Dermis blood vessel endothelial cell (primary cell): ENCODE results near the gene SLC5A2. TPM values are rescaled to one million over a fixed set of nuclear protein-coding genes. Genes with fewer than 3 reads are reported as not detected.
"Not testable (repeated sequence)": the region's sequence is repeated elsewhere in the genome, so short reads cannot be mapped to it uniquely, and the experiment has no call there.

Source experiments
- DNase-seq: peaks from one replicate; pipeline ENCODE4 v3.0.0; 2010
- total RNA-seq: library from RNA; depleted of rRNA; stranded (reverse); fragments of >200 nt; gene quantifications from 2 replicates; pipeline ENCODE4 v1.2.3, GENCODE V29; 2014

The SLC5A2 gene
- total RNA-seq, 1 donor from 2014 or later = not detected

DNA sequence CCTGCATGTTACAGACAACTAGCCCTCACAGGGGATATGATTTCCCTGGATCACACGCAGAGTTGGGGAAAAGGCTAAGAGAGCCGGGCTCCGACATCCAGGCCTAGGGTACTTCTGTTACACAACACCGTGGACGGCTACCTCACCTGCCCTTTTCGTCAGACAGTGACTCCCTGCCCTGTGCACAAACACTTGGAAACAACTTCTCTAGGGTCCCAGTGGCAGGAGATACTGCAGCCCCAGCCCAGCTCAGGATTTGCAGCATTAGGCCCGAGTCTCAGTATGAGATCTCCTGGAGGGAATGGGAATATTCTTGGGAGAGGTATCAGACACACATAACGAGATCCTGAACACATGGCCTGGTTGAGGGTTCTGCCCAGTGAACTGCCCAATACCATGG is 17.0 kb downstream of the SLC5A2 start:
- no peak for DNase-seq

DNA sequence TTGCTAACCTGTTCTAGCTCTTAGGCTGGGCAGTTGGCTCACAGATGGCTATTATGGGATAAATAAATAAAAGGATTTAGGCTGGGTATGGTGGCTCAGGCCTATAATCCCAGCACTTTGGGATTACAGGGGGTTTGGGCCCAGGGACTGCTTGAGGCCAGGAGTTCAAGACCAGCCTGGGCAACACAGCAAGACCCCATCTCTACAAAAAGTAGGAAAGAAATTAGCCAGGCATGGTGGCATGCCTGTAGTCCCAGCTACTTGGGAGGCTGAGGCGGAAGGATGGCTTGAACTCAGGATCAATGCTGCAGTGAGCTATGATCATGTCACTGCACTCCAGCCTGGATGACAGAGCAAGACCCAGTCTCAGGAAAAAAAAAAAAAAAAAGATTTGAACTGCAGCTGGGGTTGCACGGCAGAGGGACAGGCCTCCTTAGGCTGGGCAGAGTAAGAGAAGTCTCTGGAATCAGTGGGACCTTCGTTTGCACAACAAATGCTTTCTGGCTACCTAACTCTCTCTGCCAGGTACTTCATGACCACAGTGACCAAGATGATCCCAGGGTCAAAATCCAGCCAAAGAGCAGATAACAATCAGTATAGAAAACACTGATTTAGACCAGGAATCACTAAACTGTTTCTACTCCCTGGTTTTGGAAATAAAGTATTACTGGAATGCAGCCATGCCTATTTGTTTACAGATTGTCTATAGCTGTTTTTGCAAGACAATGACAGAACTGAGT is 18.5 kb downstream of the SLC5A2 start:
- no peak for DNase-seq

DNA sequence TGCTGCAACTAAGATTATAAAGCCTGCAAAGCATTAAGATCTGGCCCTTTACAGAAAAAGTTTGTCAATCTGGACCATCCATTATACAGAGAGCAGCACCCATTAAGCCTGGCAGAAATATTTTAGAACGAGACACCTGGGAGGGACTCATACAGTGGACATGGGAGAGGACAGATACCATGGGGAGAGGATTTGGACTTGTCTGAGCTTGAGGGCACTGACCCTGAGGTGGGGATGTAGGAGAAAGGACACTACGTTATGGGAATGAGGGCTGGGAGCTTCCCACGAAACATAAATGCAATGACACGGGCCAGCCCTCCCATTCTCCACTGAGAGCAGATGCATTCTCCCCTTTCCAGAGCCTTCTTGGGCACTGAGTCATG is 19.0 kb downstream of the SLC5A2 start:
- no peak for DNase-seq

DNA sequence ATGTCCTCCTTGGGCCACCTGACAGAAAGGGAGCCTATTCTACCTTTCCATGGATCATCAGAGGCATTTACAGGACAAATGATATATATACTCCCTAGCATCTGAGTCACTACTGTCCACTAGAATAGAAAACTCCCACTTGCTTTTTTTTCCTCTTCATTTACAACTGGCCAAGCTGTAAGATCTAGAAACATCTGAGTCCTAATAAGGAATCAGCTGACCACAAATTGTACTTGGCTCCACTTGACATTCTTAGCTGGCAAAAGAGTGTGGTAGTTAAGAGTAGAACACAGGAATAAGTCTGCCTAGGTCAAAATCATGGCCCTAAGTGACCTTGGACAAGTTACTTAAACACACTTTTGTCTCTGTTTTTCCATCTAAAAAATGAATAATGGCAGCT is 20.1 kb downstream of the SLC5A2 start:
- no peak for DNase-seq

DNA sequence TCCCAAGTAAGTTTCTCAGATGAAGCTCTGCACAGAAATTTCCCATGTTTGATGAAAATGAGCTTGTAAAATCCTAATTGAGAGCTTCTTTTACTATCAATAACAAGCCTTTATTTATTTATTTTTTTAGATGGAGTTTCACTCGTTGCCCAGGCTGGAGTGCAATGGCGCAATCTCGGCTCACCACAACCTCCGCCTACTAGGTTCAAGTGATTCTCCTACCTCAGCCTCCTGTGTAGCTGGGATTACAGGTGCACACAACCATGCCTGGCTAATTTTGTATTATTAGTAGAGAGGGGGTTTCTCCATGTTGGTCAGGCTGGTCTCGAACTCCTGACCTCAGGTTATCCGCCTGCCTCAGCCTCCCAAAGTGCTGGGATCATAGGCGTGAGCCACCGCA is 20.6 kb downstream of the SLC5A2 start:
- not testable (repeated sequence) for DNase-seq

DNA sequence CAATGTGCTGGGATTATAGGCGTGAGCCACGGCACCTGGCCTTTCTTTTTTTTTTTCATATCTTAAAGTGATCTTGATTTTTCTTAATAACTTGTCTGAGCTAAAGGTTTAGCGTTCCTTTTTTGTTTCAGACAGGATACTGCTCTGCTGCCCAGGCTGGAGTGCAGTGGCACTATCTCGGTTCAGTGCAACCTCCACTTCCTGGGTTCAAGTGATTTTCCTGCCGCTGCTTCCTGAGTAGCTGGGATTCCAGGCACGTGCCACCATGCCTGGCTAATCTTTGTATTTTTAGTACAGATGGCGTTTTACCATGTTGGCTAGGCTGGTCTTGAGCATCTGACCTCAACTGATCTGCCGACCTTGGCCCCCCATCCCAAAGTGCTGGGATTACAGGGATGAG is 21.2 kb downstream of the SLC5A2 start:
- peak; percentile 66 for DNase-seq

DNA sequence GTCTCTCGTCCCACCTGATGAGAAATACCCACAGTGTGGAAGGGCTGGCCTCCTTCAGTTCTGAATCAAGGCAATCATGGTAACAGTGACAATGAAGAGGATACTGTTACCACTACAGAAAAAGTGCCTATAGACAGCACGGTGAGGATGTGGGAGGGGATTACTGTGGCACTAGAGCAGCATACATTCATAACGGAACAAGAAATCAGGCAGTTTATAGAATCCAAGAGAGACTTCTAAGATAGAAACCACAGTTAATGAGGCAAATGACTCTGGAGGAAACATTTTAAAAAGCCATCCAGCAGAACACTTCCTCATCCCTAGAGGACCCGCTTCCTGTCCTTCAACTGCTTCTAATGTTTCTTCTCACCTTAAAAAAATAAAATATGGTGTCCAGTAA is 22.6 kb downstream of the SLC5A2 start:
- DNase-seq = no peak

DNA sequence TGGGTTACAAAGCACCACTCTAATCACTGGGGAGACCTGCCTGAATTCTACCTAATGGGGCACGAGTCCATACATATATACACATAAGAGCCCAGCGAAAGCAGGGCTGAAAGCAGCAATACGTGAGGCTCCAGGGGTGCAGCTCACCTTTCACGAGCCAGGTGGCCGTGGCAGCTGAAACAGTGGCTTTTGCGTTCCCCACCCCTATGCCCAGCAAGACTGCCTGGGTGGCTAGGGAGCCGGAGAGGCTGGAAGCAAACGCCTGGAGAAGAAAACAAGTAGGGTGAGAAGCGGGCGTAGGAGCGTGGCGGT is 24.6 kb downstream of the SLC5A2 start:
- DNase-seq = no peak

DNA sequence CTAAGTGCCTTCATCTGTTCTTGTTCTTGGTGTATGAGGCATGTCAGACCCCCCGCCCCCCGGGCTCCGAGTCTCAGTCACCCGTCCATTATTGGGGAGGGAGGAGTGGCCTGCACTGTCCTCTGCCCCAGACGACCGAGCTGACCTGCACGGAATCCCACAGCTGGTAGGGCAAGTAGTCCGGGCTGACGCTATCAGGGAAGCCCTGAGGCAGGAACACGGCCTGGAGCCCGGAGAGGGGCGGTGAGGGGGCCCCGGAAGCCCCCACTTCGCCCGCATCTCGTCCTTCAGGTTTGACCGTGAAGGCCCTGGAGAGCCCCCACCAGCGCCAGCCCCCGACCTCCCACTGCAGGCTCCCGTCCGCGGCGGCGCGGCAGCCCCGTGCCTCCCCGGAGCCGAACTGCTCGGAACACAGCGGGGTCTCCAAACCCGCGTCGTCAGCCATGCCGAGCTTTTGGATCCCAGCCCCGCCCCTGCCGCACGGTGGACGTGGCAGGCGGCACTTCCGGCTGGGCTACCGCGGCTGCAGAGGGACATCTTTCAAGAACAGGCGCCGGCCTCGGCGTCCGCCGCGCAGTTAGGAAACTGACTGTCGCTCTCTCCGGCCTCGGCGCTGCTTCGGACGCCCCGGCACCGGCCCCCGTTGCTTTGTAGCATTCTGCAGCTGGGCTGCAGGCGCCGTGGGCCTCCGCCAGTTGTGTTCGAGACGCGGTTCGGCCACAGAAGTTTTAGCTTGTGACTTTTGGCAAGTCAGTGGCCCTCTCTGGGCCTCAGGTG is 25.2 kb downstream of the SLC5A2 start, which contains the start of gene RUSF1:
Gene RUSF1 (minus strand): TSS at position 463 of the 777 bp plus-strand sequence. CDS start 18 bp downstream, at position 445.
- peak; percentile 92 for DNase-seq

DNA sequence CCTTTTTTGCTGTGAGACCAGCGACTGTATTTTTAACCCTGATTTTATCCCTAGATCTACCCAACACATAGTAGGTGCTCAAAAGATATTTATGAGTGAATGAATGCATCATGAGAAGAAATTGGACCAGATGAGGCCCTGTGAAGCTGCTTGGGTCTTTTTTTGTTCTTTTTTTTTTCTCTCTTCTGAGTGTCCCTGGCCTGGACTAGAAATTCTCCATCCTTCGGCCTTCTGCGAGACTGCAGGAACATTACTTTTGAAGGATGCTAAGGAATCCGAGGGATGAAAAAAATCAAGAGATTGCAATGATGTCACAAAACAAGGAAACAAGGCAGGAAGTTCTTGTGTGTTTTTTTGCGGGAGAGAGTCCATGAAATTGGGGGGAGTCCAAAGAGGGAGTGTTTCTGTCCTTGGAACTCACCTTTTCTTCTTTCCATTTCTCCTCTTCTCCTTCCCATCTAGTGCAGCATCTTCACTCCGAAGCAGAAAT is 25.8 kb downstream of the SLC5A2 start:
- peak; percentile 47 for DNase-seq

DNA sequence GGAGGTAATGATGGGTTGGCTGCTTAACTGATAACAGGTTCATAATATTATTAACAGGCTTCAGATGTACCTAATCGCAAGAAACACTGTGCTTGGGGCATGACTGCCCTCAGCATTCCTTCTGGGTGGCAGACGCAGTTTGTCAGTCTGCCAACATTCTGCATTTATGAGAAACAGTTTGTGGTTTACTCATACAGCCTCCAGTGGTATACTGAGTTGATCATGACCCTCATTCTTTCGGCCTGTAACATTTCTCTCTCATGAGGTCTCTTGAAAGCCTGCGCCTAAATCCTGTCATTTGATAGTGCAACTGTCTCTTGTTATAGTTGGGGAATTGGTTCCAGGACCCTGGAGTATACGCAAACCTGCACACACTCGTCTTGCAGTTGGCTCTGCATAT is 30.2 kb downstream of the SLC5A2 start:
- DNase-seq = no peak

DNA sequence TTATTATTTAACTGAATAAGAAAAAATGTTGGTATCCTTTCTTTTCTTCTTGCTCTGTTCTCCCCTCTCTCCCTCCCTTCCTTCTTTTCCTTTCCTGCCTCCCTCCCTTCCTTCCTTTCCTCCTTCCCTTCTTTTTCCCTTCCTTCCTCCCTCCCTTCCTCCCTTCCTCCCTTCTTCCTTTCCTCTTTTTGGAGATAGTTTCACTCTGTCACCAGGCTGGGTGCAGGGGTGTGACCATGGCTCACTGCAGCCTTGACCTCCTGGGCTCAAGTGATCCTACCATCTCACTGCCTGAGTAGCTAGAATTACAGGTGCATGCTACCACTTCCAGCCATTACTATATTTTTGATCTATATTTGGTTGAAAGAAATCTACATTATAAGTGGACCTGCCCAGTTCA is 31.0 kb downstream of the SLC5A2 start:
- no peak for DNase-seq

DNA sequence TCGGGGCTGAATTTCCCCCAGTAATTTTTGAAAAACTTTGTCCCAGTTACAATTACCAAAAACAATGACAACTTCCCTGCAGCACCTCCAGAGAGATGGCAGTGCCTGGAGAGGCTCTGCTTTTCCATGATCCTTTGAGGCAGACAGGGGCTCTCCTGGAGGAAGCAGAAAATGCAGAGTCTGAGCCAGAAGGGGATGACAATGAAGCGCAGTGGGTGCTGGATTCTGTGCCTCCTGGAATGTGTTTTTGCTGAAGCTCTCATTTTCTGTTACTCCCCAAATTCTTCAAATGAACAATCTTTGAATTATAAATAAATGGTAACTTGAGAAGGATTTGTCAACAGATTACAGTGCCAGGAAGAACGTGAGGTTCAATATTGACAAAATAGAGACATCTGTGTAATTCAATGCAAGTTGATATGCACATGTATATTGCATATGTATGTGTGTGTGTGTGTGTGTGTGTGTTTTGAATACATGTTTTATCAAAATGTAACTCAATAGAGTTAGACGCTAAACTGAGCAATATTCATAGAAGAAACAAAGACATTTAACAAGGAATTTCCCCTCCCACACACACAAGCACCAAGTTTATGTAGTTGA is 35.0 kb downstream of the SLC5A2 start:
- no peak for DNase-seq

DNA sequence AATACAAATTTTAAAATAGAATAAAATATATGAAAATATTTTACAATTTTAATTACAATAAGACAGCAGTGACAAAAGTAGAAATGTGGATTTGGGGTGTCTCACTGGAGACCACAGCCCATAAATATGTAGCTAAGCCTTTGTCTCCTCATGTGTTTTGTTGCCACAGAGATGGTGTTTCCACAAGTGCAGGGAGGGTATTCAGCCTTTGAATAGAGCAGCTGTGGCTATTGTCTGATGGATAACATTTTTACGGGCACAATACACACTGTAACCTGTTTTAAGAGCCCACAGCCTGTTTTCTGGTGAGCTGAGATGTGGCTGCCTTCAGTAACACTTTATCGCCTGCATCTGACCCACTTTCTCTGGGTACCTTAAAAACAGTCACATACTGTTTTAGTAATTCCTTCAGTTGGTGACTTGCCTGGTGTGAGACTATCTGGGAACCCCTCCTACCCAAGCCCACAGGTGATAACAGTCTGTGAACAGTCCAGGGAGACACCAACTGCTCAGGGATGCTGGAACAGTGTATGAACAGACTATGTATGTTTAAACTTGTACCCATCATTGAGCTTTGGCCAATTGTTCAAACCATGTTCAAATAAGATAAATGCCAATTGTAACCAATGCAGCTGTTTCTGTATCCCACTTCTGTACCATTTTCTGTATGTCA is 37.0 kb downstream of the SLC5A2 start:
- DNase-seq = no peak

DNA sequence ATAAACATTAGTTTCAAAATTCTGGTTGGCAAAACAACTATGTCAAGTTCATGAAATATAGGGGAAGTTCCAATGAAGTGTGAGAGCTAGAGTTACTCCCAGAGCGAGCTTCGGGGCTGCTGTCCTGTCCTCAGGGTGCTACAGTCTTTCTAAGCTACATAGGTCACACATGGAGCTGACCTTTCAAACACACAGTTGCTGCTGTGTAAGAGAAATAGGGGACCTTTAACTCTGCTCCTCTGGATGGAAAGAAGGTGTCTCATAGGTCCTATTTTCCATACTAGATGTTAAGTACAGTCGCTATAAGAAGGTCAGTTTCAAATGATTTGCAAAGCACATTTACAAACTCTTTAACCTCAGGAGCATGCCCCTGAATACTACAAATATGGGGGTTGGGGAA is 38.4 kb downstream of the SLC5A2 start:
- DNase-seq = no peak

DNA sequence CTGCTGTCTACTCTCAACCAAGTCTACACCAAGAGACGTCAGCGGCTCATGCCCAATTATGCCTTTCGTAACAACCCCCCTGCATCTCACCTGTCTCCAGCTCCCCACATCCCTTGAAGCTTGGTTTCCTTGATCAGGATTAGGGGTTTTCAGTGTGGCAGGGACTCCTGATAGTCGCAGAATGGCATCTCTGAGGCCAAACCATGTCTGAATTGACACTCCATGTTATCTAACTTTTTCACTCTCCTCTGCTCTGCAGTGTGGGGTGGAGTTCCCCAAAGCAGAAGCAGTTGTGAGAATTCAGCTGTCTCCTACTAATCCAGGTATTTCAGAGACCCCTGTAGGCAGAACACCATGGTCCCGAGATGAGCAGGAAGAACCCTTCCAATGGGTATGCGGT is 39.1 kb downstream of the SLC5A2 start:
- no peak for DNase-seq

DNA sequence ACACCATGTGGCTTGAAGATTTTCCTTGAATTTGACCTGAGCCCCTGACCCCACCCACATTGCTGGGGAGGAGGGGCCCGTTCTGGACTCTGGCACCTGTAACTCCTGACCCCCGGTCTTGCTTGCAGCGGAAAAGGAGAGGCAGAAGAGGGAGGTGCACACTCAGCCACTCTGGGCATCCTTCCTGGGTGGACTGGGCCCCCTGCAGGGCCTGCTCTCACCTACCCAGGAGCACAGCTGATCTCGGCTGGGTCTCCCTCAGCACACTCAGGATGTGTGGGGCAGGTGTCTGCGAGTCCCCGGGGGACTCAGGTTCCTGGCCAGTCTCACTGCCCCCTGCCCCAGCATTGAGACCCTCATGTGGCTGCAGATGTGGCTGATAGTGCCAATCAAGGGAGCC is 40.8 kb downstream of the SLC5A2 start:
- DNase-seq = not testable (repeated sequence)

DNA sequence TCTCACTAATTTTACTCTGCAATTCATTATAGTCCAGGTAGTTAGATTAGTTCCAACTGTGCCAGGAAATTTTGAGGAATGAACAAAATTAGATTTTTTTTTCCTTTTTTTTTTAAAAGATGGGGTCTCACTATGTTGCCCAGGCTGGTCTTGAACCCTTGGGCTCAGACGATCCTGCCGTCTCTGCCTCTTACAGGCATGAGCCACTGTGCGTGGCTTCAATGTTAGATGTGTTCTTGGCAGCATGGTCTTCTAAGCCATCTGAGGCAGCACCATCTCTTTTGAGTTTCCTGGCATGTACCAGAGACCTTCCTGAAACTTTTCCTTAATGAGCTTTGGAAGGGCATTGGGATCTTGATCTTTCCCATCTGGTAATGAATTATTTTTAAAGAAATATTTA is 42.2 kb downstream of the SLC5A2 start:
- no peak for DNase-seq

DNA sequence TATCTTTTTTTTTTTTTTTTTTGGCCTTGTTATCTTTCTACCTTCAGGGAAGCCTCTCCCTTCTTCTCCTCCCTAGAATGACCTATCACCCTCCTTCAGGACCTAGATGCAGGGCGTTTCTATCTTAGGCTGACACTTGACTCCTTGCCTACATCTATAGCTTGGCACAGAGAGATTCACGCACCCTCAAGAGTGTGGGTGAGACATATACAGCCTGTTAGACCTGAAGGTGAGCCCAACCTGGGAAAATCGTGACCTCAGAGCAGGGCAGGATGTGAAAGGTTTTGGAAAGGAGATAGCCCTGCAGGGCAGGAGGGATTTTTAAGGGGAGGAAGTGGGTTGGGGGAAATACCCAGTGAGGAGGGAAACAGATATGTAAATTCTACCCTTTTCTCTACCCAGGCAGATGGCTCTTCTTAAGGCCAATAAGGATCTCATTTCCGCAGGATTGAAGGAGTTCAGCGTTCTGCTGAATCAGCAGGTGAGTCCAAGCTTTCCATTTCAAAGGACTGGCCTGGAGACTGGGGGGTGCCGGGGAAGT is 44.9 kb downstream of the SLC5A2 start, which contains the start of gene AHSP:
Gene AHSP (plus strand): TSS at position 167 of the 541 bp plus-strand sequence. CDS start 240 bp downstream, at position 407.
- no peak for DNase-seq

DNA sequence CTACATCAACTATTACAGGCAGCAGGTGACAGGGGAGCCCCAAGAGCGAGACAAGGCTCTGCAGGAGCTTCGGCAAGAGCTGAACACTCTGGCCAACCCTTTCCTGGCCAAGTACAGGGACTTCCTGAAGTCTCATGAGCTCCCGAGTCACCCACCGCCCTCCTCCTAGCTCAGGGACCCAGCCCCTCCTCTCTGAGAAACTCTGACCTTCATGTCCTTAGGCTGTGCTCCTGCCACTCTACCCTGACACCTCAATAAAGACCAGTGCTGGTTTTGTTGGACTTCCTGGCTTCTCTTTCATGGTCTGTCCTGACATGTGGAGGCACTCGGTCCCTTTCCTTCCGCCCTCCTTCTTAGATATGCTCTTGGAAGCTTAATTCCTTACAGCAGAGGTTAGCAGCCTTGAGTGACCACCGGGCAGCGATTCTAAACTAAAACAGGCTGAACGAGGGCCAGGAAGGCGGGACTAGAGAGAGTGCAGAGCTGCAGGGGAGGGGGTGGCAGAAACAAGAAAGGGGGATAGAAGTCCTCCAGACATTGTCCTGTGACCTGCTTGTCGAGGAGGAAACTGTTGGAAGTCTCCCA is 45.7 kb downstream of the SLC5A2 start:
- no peak for DNase-seq

DNA sequence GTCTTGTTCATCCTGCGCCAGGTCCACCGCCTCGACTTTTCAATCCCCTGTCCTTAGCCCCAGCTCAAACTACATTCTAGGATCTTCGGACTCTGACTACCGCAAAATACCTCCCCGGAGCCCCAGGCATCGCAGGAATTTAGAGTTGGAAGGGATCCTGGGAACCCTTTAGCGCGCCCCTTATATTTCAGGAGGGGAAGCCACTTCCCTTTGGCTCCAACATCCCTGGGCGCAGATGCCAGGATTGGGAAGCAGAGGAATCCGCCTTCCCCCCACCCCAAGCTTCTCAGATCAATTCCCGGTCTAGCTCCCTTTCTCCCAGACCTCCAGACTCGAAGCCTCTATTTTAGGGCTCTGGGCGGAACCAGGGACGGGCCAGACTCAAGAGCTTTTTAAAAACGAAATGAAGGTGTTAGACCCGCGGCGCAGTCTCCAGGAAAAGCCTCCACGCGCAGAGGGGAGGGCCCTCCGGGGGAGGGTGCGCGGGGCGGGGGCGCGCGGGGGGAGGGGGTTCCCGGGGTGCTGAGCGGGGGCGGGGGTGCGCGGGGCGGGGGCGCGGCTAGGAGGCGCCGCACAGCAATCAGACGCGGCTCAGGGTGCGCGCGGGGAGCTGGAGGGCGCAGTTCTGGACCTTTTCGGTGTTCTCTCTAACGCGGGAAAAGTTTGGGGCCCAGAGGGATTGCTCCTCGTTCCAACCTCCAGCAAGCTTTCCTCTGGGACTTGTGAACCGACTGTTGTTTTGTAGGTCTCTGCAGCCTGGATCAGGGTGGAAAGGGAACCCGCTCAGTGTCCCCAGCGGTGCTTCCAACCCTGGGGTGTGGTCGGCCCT is 46.4 kb downstream of the SLC5A2 start:
- DNase-seq = no peak
